Measurements from ENCODE around the gene AP1S1.
"Not testable (repeated sequence)": the region's sequence is repeated elsewhere in the genome, so short reads cannot be mapped to it uniquely, and the experiment has no call there.

Gene AP1S1

GRCh38 chr7:101153969-101154692 lies at the start of gene AP1S1:
Gene AP1S1 (plus strand): TSS chr7:101154476. CDS start chr7:101154515, 39 bp downstream.
- peak; percentile 93 for DNase-seq (ENCODE audit: low spot score)

GRCh38 chr7:101104799-101105198 lies 49.5 kb upstream of the AP1S1 start:
- DNase-seq (ENCODE audit: low spot score) = no peak

DNA sequence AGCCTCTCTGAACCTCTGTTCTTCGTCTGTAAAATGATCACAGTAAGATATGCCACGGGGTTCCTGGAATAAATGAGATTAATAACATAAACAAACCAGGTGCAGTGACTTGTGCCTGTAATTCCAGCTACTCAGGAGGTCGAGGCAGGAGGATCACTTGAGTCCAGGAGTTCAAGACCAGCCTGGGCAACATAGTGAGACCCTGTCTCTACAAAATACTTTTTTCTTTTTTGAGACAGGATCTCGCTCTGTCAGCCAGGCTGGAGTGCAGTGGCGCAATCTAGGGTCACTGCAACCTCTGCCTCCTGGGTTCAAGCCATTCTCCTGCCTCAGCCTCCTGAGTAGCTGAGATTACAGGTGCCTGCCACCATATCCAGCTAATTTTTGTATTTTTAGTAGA lies 49.0 kb upstream of the AP1S1 start:
- DNase-seq (ENCODE audit: low spot score) = not testable (repeated sequence)

DNA sequence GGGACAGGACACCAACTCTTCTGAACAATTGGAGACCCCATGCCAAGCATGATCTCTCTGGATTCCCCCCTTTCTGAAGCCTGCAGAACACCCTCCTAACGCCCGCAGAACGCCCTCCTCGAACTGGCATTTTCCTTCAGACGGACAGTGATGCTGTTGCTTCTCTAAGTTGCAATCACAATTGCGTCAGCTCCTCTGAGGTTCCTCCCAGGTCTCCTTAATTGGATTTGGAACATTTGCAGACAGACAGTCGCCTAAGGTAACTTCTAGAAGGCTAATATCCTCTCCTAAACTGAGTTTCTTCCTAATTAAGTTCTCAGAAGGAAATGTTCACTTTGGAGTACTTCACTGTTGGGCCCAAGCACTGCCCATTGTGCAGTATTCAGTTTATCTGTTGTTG lies 47.9 kb upstream of the AP1S1 start:
- DNase-seq (ENCODE audit: low spot score) = no peak

DNA sequence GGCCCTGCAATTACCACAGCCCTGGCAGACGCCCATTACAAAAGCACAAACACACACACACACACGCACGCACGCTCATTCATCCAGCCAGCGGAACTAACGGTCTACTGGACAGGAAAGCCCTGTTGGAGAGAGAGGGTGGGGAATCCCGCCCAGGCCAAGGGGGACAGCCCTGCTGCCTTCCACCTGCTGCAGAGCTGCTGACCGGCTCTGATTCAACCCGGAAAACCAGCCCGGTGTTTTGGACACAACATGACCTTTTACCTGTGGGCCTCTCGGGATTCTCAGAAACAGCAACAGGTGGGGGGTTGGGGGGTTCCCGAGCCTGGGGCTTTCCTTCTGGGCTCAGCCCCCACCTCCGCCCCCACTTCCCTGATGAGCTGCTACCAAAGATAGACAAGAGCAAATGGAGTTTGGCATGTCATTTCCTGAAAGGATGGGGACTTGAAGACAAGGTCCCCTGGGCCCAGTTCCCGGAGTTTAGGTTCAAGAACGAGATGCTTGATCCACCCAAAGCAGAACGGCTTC lies 45.9 kb upstream of the AP1S1 start:
- DNase-seq (ENCODE audit: low spot score) = no peak

DNA sequence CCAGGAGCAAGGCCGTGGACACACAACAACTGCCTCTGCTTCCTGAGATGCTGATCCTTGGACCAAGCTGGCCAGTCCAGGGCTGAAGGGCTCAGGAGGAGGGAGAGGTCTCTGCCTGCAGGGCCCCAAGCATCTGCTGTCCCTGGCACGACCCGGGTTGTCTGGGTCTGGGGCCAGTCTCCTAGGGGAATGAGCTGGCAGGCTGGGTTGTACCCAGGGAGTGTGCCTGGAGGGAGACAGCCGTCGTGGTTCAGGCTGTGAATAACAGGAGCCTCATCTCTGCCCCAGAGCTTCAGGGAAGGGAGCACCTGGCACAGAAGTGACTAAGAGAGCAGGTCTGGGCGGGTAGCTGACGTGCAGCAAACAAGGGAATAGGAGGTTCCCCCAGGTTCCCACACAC lies 45.3 kb upstream of the AP1S1 start:
- DNase-seq (ENCODE audit: low spot score) = no peak

GRCh38 chr7:101109368-101109767 lies 44.9 kb upstream of the AP1S1 start:
- no peak for DNase-seq (ENCODE audit: low spot score)

- no peak for DNase-seq (ENCODE audit: low spot score)
Observed at GRCh38 chr7:101111261-101111660, 43.0 kb upstream of the AP1S1 start.

GRCh38 chr7:101112233-101112632 lies 42.0 kb upstream of the AP1S1 start:
- no peak for DNase-seq (ENCODE audit: low spot score)

DNA sequence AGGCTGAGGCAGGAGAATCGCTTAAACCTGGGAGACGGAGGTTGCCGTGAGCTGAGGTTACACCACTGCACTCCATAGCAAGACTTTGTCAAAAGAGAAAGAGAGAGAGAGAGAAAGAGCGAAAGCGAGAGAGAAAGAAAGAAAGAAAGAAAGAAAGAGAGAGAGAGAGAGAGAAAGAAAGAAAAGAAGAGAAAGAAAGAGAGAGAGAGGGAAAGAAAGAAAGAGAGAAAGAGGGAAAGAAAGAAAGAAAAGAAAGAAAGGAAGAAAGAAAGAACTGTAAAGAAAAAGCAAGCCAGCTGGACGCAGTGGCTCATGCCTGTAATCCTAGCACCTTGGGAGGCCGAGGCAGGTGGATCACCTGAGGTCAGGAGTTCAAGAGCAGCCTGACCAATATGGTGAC lies 41.1 kb upstream of the AP1S1 start:
- not testable (repeated sequence) for DNase-seq (ENCODE audit: low spot score)

DNA sequence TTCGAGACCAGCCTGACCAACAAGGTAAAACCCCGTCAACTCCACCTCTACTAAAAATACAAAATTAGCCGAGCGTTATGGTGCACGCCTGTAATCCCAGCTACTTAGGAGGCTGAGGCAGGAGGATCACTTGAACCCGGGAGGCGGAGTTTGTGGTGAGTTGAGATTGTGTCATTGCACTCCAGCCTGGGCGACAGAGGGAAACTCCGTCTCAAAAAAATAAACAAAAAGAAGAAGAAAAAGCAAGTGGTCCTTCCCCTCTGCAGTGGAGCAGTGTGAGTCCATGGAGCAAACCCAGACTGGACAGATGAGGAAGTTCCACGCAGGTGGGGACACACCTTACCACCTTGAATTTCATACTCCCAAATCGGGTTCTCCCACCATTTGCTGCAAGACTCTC lies 40.4 kb upstream of the AP1S1 start:
- DNase-seq (ENCODE audit: low spot score) = no peak

GRCh38 chr7:101114492-101114891 lies 39.8 kb upstream of the AP1S1 start:
- DNase-seq (ENCODE audit: low spot score) = no peak

GRCh38 chr7:101115215-101115614 lies 39.1 kb upstream of the AP1S1 start:
- DNase-seq (ENCODE audit: low spot score) = no peak

GRCh38 chr7:101116898-101117297 lies 37.4 kb upstream of the AP1S1 start:
- DNase-seq (ENCODE audit: low spot score) = no peak

DNA sequence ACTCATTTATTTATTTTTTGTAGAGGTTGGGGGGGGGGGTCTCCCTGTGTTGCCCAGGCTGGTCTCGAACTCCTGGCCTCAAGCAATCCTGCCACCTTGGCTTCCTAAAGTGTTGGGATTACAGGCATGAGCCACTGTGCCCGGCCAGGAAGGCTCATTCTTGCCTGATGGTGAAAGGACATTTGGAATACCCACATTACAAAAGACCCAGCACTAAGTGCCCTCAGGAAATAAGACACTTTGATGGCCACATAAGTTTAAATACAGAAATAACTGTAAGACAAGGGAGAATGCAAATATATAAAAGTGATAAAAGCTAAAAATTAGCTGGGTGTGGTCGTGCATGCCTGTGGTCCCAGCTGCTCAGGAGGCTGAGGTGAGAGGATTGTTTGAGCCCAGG lies 35.4 kb upstream of the AP1S1 start:
- no peak for DNase-seq (ENCODE audit: low spot score)

DNA sequence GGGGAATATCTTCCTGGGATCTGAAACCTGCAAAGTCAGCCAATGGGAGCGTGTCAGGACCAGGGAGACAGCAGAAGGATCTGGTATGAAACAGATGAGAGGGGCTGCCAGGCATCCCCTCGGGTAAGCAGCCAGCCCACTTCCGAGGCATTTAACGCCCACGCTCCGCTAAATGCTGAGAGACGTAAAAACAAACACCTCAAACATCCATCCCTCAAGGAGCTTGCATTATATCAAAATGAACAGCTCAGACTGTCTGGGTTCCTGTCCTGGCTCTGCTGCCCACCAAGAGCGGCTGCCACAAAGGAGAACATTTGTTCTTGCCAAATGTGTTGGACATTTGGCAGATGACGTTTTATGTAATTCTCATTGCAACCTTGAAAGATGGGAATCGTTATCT lies 34.4 kb upstream of the AP1S1 start:
- DNase-seq (ENCODE audit: low spot score) = no peak

GRCh38 chr7:101120315-101120714 lies 34.0 kb upstream of the AP1S1 start:
- DNase-seq (ENCODE audit: low spot score) = no peak

- not testable (repeated sequence) for DNase-seq (ENCODE audit: low spot score)
Observed at GRCh38 chr7:101121631-101121990, 32.7 kb upstream of the AP1S1 start.

- DNase-seq (ENCODE audit: low spot score) = peak; percentile 14
Observed at GRCh38 chr7:101121991-101122932, 32.0 kb upstream of the AP1S1 start.

DNA sequence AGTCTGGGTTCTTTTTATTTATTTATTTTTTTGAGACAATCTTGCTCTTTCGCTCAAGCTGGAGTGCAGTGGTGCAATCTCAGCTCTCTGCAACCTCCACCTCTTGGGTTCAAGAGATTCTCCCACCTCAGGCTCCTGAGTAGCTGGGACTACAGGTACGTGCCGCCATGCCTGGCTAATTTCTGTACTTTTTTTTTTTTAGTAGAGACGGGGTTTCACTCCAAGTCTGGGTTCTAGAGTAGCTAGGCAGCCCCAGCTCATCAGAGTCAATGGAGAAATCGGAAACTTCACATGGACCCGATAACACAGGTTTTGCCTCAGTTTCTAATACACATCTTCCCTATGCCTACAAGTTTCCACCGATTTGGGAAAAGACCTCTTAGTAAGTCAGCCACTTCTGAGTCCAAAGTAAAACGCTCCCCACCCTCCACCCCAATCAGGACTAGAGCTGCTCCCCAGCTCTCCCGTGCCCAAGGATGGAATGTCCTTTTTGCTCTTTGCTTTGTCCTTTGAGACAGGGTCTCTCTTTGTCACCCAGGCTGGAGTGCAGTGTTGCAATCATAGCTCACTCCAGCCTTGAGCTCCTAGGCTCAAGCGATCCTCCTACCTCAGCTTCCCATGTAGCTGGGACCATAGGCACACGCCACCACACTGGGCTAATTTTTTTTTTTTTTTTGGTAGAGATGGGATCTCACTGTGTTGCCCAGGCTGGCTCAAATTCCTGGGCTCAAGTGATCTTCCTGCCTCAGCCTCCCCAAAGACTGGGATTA lies 31.2 kb upstream of the AP1S1 start:
- DNase-seq (ENCODE audit: low spot score) = no peak

DNA sequence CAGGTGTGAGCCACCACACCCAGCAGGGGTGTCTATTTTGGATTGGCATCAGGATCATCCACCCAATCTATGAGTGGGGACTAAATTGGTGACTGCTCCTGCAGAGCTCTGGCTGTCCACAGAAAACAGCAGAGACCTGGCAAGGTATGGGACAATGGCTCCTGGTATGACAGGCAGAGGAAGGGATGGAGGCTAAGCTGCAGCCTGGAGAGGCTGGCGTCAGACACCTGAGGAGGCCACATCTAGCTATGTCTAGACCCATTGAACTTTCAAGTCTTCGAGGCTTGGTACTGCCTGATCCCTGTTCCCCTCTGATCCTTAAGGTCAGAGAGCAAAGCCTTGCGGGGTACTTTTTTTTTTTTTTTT lies 30.6 kb upstream of the AP1S1 start:
- no peak for DNase-seq (ENCODE audit: low spot score)

DNA sequence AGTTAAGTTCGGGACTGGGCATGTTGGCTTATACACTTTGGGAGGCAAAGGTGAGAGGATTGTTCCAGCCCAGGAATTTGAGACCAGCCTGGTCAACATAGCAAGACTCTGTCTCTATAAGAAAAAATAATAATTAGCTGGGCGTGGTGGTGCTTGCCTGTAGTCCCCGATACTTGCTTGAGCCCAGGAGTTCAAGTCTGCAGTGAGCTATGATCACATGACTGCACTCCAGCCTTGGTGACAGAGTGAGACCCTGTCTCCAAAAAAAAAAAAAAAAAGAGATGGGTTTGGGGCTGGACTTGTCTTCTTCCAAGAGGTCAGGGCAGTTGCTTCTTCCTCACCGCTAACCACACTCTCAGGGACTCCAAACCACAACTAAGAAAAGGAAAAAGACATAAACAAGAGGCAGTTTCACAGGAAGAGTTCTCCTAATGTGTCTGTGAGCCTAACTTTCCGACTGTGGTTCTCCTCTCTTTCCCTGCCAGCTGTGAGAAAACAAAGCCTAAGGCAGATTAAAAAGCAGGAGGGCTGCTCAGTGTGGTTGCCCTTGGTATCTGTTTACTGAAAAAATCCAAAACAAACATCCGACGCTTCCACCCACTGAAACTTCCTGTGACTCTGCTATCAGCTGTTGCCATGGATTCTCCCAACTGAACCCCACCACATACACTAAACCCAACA lies 29.8 kb upstream of the AP1S1 start:
- peak; percentile 32 for DNase-seq (ENCODE audit: low spot score)

All from pons (tissue), 1 donor.